HG03108 (cell line): ENCODE results near the gene SLC35E1.
A peak's percentile ranks its signal among the peaks of the same experiment; 100 is the strongest.

Experiments
- ATAC-seq: cut with Tn5 transposase; IDR thresholded peaks from one replicate; pipeline ENCODE4 v1.9.1; 2021; ENCODE audit warnings: moderate library complexity; ENCODE audit not compliant: unreplicated experiment

SLC35E1 gene

GRCh38 chr19:16599655-16600346 lies 27.6 kb upstream of the SLC35E1 start:
- no peak for ATAC-seq

GRCh38 chr19:16598848-16599247 lies 26.6 kb upstream of the SLC35E1 start:
- ATAC-seq = no peak

- no peak for ATAC-seq
Observed at GRCh38 chr19:16596399-16596798, 24.2 kb upstream of the SLC35E1 start.

- no peak for ATAC-seq
Observed at GRCh38 chr19:16595097-16595496, 22.9 kb upstream of the SLC35E1 start.

GRCh38 chr19:16594681-16595091 lies 22.5 kb upstream of the SLC35E1 start:
- peak; percentile 17 for ATAC-seq

GRCh38 chr19:16594131-16594586 lies 21.9 kb upstream of the SLC35E1 start:
- ATAC-seq = peak; percentile 51

GRCh38 chr19:16593181-16593580 lies 21.0 kb upstream of the SLC35E1 start:
- ATAC-seq = no peak

- no peak for ATAC-seq
Observed at GRCh38 chr19:16591803-16592556, 19.8 kb upstream of the SLC35E1 start.

GRCh38 chr19:16590876-16591802 lies 18.9 kb upstream of the SLC35E1 start:
- no peak for ATAC-seq

- no peak for ATAC-seq
Observed at GRCh38 chr19:16589917-16590316, 17.7 kb upstream of the SLC35E1 start.

- peak; percentile 7 for ATAC-seq
Observed at GRCh38 chr19:16588824-16589577, 16.8 kb upstream of the SLC35E1 start.

GRCh38 chr19:16587833-16588823 lies 15.9 kb upstream of the SLC35E1 start:
- peak; percentile 34 for ATAC-seq

GRCh38 chr19:16586991-16587832 lies 15.0 kb upstream of the SLC35E1 start:
- ATAC-seq = no peak

GRCh38 chr19:16586477-16586871 lies 14.3 kb upstream of the SLC35E1 start:
- ATAC-seq = no peak

GRCh38 chr19:16585808-16586476 lies 13.7 kb upstream of the SLC35E1 start:
- ATAC-seq = peak; percentile 25

- no peak for ATAC-seq
Observed at GRCh38 chr19:16585094-16585801, 13.0 kb upstream of the SLC35E1 start.
